ENCODE measurements around the gene PGP.
A peak's percentile ranks its signal among the peaks of the same experiment; 100 is the strongest.
"Not testable (repeated sequence)": the region's sequence is repeated elsewhere in the genome, so short reads cannot be mapped to it uniquely, and the experiment has no call there.

Gene PGP

GRCh38 chr16:2213817-2214718, 572 bp downstream of the PGP start:
- DNase-seq, result no peak

GRCh38 chr16:2212362-2213324, 2.0 kb downstream of the PGP start:
- no peak for DNase-seq

GRCh38 chr16:2211923-2212347, 2.7 kb downstream of the PGP start:
- no peak for DNase-seq

- DNase-seq, result no peak
Measured at GRCh38 chr16:2210386-2211365, 4.0 kb downstream of the PGP start, which contains the start of gene BRICD5. Gene BRICD5, minus strand, starts transcription at chr16:2210863. Its CDS starts 30 bp downstream, at chr16:2210833.

- no peak for DNase-seq
Measured at GRCh38 chr16:2210009-2210332, 4.7 kb downstream of the PGP start.

- no peak for DNase-seq
Measured at GRCh38 chr16:2209258-2210008, 5.2 kb downstream of the PGP start.

GRCh38 chr16:2208772-2209171, 5.9 kb downstream of the PGP start:
- DNase-seq, result no peak

- no peak for DNase-seq
Measured at GRCh38 chr16:2208308-2208707, 6.3 kb downstream of the PGP start.

GRCh38 chr16:2207872-2208271, 6.8 kb downstream of the PGP start:
- DNase-seq, result no peak

- DNase-seq, result no peak
Measured at GRCh38 chr16:2206780-2207433, 7.7 kb downstream of the PGP start.

GRCh38 chr16:2206420-2206779, 8.2 kb downstream of the PGP start:
- no peak for DNase-seq

GRCh38 chr16:2205967-2206313, 8.7 kb downstream of the PGP start:
- DNase-seq, result peak; percentile 15

GRCh38 chr16:2205104-2205966, 9.3 kb downstream of the PGP start, which contains the start of gene MLST8:
Gene MLST8, plus strand, starts transcription at chr16:2205454. Its CDS starts 632 bp downstream, at chr16:2206086.
- DNase-seq, result peak; percentile 74

- no peak for DNase-seq
Measured at GRCh38 chr16:2204416-2205103, 10.1 kb downstream of the PGP start.

- DNase-seq, result not testable (repeated sequence)
Measured at GRCh38 chr16:2203119-2203688, 11.4 kb downstream of the PGP start.

GRCh38 chr16:2200313-2200712, 14.3 kb downstream of the PGP start:
- no peak for DNase-seq

GRCh38 chr16:2199621-2200139, 15.0 kb downstream of the PGP start:
- no peak for DNase-seq

GRCh38 chr16:2199095-2199494, 15.5 kb downstream of the PGP start:
- no peak for DNase-seq

- no peak for DNase-seq
Measured at GRCh38 chr16:2198283-2198682, 16.4 kb downstream of the PGP start.

Measured in HCEC 1CT (cell line).